ENCODE measurements around the gene SLIT3.

SLIT3 gene

GRCh38 chr5:168879331-168879730 lies 421.6 kb downstream of the SLIT3 start:
- DNase-seq: no peak

- no peak for DNase-seq
These were observed 422.7 kb downstream of the SLIT3 start for GRCh38 chr5:168878135-168878745.

GRCh38 chr5:168877132-168877892 lies 423.6 kb downstream of the SLIT3 start:
- peak in 2 of 3 experiments; percentile 4 to 27 for DNase-seq

- no peak for DNase-seq
These were observed 424.5 kb downstream of the SLIT3 start for GRCh38 chr5:168876419-168876818.

- no peak for DNase-seq
These were observed 425.1 kb downstream of the SLIT3 start for GRCh38 chr5:168875832-168876231.

- no peak for DNase-seq
These were observed 426.1 kb downstream of the SLIT3 start for GRCh38 chr5:168874713-168875380.

- no peak for DNase-seq
These were observed 428.7 kb downstream of the SLIT3 start for GRCh38 chr5:168872246-168872645.

- DNase-seq: no peak
These were observed 430.0 kb downstream of the SLIT3 start for GRCh38 chr5:168870910-168871309.

GRCh38 chr5:168869615-168870227 lies 431.2 kb downstream of the SLIT3 start:
- no peak for DNase-seq

- no peak for DNase-seq
These were observed 433.7 kb downstream of the SLIT3 start for GRCh38 chr5:168867241-168867640.

GRCh38 chr5:168865968-168866367 lies 435.0 kb downstream of the SLIT3 start:
- no peak for DNase-seq

GRCh38 chr5:168863021-168863420 lies 437.9 kb downstream of the SLIT3 start:
- no peak for DNase-seq

- DNase-seq: no peak
These were observed 440.4 kb downstream of the SLIT3 start for GRCh38 chr5:168860503-168860902.

- no peak for DNase-seq
These were observed 440.9 kb downstream of the SLIT3 start for GRCh38 chr5:168860081-168860480.

- no peak for DNase-seq
These were observed 441.5 kb downstream of the SLIT3 start for GRCh38 chr5:168859471-168859870.

- DNase-seq: no peak
These were observed 441.9 kb downstream of the SLIT3 start for GRCh38 chr5:168858994-168859393.

- no peak for DNase-seq
These were observed 442.6 kb downstream of the SLIT3 start for GRCh38 chr5:168858371-168858770.

- DNase-seq: no peak
These were observed 447.0 kb downstream of the SLIT3 start for GRCh38 chr5:168853972-168854371.

GRCh38 chr5:168852329-168852728 lies 448.6 kb downstream of the SLIT3 start:
- DNase-seq: no peak

GRCh38 chr5:168851902-168852321 lies 449.0 kb downstream of the SLIT3 start:
- DNase-seq: peak in 2 of 3 experiments; percentile 23 to 60

- peak in 1 of 3 experiments; percentile 47 for DNase-seq
These were observed 450.3 kb downstream of the SLIT3 start for GRCh38 chr5:168850683-168851082.

- no peak for DNase-seq
These were observed 452.4 kb downstream of the SLIT3 start for GRCh38 chr5:168848569-168848968.

- no peak for DNase-seq
These were observed 453.3 kb downstream of the SLIT3 start for GRCh38 chr5:168847511-168848073.
